Fibroblast of lung (primary cell): ENCODE measurements around the gene RAB10.

Source experiments
- EZH2 ChIP-seq: IDR thresholded peaks from 2 replicates; pipeline ENCODE4 v1.5.1; 2012; ENCODE audit warnings: low read length, control low read depth, mild to moderate bottlenecking; ENCODE audit errors: missing control alignments
- TF ChIP-seq, protein P1 (sequence below), 2 donors: IDR thresholded peaks in 1 of 2; conservative IDR thresholded peaks in 1 of 2; 1 replicate in 1 of 2; 2 replicates in 1 of 2; pipeline ENCODE4 v1.5.1; 2011 to 2012; ENCODE audit warnings: low read length in 2 of 2, control low read depth in 1 of 2, inconsistent platforms in 1 of 2, low read depth in 1 of 2, mild to moderate bottlenecking in 1 of 2

- TF ChIP-seq, protein P1, sequence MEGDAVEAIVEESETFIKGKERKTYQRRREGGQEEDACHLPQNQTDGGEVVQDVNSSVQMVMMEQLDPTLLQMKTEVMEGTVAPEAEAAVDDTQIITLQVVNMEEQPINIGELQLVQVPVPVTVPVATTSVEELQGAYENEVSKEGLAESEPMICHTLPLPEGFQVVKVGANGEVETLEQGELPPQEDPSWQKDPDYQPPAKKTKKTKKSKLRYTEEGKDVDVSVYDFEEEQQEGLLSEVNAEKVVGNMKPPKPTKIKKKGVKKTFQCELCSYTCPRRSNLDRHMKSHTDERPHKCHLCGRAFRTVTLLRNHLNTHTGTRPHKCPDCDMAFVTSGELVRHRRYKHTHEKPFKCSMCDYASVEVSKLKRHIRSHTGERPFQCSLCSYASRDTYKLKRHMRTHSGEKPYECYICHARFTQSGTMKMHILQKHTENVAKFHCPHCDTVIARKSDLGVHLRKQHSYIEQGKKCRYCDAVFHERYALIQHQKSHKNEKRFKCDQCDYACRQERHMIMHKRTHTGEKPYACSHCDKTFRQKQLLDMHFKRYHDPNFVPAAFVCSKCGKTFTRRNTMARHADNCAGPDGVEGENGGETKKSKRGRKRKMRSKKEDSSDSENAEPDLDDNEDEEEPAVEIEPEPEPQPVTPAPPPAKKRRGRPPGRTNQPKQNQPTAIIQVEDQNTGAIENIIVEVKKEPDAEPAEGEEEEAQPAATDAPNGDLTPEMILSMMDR (conservative IDR thresholded peaks at IDR 0.05 in 1 of 2, IDR thresholded peaks at IDR 0.05 in 1 of 2; ENCODE audit: low read depth in 1 of 2, low read length in 2 of 2), result peak; percentile 45 to 48
- TF ChIP-seq EZH2, result no peak
Measured at GRCh38 chr2:26184555-26185303, 150.8 kb downstream of the RAB10 start.
